ENCODE results near the gene MT2A.

The MT2A gene

DNA sequence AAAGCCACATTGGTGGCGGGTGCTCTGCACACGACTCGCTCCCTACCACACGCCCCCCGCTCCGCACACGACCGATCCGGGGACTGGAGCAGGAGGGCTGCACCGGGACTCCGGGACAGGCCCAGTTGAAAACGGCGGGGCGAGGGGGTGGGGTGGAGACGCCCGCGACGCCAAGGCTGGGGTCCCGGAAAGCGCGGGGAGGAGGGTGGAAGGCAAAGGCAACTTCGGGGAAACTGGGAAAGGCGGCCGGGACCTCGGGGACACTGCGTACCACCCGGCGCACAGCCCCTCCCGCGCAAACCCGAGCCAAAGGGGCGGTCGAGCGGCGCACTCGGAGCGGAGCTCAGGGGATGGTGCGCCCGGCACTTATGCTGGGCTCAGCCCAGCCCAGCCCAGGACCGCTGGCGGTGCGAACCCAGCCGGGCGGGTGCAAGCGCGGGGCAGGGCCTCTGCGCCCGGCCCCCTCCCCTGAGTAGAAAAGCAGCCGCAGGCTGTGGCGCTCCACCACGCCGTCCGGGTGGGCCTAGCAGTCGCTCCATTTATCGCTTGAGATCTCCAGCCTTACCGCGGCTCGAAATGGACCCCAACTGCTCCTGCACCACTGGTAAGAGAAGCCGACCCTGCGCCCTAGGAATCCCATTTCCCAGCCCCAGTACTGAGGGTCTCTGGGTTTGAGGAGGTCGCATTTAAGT is 23.9 kb downstream of the MT2A start, which contains the start of gene MT1M:
Gene MT1M, plus strand, starts transcription at position 504 of the 692 bp plus-strand sequence. Its CDS starts 73 bp downstream, at position 577.
- no peak for DNase-seq (ENCODE audit: low read depth)
- peak within 1 kb of the TSS; percentile 53 for H3K4me3 ChIP-seq (ENCODE audit: low read depth, low read length)
- TF ChIP-seq, protein P1, sequence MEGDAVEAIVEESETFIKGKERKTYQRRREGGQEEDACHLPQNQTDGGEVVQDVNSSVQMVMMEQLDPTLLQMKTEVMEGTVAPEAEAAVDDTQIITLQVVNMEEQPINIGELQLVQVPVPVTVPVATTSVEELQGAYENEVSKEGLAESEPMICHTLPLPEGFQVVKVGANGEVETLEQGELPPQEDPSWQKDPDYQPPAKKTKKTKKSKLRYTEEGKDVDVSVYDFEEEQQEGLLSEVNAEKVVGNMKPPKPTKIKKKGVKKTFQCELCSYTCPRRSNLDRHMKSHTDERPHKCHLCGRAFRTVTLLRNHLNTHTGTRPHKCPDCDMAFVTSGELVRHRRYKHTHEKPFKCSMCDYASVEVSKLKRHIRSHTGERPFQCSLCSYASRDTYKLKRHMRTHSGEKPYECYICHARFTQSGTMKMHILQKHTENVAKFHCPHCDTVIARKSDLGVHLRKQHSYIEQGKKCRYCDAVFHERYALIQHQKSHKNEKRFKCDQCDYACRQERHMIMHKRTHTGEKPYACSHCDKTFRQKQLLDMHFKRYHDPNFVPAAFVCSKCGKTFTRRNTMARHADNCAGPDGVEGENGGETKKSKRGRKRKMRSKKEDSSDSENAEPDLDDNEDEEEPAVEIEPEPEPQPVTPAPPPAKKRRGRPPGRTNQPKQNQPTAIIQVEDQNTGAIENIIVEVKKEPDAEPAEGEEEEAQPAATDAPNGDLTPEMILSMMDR (conservative IDR thresholded peaks at IDR 0.05; ENCODE audit: low read depth, low read length) = no peak

DNA sequence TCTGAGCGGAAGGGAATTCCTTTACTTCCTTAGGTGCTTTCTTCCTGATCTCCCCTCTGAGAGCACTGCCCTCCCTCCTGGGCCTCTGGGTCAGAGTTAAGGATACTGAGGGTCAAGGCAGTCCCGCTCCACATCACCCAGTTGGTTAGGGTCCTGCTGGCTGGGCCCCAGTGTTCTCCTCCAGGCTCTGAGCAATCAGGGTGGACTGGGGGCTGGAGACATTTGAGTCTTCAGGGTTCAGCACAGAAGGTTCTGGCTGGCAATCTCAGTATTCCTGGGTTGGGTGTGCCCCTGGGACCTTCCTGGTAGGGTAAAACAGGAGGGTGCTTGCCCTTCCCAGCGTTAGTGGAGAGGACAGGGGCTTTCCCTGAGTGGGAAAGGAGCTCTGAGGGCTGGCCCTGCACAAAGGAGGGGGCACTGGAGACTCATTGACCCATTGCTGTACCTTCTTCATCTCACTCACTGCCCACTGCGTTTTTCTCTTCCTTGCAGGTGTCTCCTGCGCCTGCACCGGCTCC is 24.5 kb downstream of the MT2A start:
- no peak for DNase-seq (ENCODE audit: low read depth)
- H3K4me3 ChIP-seq (ENCODE audit: low read depth, low read length) = peak overlapping the region; percentile 53
- TF ChIP-seq, protein P1 (conservative IDR thresholded peaks at IDR 0.05; ENCODE audit: low read depth, low read length) = no peak

DNA sequence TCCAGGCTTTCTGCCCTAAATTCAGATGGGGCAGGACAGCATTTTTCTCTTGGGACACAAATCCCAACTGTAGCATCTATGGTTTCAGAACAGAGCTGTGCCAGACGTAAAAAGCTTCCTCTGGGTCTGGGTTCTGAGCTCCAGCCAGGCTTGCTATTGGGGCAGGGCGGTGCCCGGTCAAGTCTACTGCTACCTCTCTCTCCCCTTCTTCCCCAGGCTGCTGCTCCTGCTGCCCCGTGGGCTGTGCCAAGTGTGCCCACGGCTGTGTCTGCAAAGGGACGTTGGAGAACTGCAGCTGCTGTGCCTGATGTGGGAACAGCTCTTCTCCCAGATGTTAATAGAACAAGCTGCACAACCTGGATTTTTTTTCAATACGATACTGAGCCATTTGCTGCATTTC is 25.2 kb downstream of the MT2A start:
- TF ChIP-seq, protein P1 (conservative IDR thresholded peaks at IDR 0.05; ENCODE audit: low read depth, low read length) = no peak
- DNase-seq (ENCODE audit: low read depth) = no peak
- no peak overlapping the region for H3K4me3 ChIP-seq (ENCODE audit: low read depth, low read length)

DNA sequence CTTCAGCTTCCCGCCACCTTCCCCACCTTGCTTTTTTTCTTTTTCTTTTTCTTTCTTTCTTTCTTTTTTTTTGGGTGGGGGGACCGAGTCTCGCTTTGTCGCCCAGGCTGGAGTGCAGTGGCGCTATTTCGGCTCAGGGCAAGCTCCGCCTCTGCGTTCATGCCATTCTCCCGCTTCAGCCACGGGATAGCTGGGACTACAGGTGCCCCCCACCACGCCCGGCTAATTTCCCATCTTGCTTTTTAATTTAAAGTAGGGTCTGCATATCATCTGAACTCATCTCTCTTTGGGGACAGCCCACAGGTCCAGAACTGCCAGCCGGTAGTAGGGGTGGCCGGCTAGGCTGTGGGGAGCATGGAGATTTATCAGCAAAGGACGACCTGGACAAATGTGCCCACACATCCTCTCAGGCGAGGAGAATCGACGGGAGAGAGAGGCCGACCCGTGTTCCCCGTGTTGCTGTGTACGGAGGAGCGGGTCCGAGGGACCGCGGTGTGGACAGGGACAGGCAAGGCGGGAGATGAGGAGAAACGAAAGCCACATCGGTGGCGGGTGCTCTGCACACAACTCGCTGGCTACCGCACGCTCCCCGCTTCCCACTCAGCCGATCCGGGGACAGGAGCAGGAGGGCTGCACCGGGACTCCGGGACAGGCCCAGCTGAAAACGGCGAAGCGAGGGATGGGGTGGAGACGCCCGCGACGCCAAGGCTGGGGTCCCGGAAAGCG is 26.5 kb downstream of the MT2A start:
- TF ChIP-seq, protein P1 (conservative IDR thresholded peaks at IDR 0.05; ENCODE audit: low read depth, low read length) = no peak
- no peak for DNase-seq (ENCODE audit: low read depth)
- peak overlapping the region; percentile 45 for H3K4me3 ChIP-seq (ENCODE audit: low read depth, low read length)

DNA sequence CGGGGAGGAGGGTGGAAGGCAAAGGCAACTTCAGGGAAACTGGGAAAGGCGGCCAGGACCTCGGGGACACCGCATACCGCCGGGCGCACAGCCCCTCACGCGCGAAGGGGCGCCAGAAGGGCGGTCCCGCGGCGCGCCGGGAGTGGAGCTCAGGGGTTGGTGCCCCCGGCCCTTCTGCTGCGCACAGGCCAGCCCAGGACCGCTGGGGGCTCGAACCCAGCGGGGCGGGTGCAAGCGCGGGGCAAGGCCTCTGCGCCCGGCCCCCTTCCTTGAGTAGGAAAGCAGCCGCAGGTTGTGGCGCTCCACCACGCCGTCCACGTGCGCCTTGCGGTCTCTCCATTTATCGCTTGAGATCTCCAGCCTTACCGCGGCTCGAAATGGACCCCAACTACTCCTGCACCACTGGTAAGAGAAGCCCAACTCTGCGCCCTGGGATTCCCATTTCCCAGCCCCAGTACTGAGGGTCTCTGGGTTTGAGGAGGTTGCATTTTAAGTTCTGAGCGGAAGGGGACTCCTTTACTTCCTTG is 27.1 kb downstream of the MT2A start:
- H3K4me3 ChIP-seq (ENCODE audit: low read depth, low read length) = peak overlapping the region; percentile 45
- TF ChIP-seq, protein P1 (conservative IDR thresholded peaks at IDR 0.05; ENCODE audit: low read depth, low read length) = no peak
- DNase-seq (ENCODE audit: low read depth) = no peak

DNA sequence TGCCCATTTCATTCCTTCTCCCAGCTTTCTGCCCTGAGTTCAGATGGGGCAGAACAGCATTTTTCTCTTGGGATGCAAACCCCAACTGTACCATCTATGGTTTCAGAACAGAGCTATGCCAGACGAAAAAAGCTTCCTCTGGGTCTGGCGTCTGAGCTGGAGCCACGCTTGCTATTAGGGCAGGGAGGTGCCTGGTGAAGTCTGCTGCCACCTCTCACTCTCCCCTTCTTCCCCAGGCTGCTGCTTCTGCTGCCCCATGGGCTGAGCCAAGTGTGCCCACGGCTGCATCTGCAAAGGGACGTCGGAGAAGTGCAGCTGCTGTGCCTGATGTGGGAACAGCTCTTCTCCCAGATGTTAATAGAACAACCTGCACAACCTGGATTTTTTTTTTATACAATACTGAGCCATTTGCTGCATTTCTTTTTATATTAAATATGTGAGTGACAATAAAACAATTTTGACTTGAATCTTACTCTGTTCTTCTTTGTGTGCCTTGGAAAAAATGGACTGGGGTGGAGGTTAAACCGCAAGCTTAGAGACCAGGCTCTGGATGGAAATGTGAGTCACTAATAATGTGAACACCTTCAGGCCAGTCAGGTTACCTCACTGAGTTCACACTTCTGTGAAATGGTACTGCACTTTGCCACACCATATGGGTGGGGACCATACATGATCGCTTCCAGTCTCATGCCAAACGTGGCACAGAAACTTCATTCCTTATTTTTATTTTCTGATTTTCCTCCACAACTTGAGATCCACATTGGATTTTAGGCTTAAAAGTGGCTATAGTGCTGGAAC is 28.4 kb downstream of the MT2A start:
- DNase-seq (ENCODE audit: low read depth) = no peak
- no peak overlapping the region for H3K4me3 ChIP-seq (ENCODE audit: low read depth, low read length)
- TF ChIP-seq, protein P1 (conservative IDR thresholded peaks at IDR 0.05; ENCODE audit: low read depth, low read length) = no peak

Measured in choroid plexus epithelial cell (primary cell).